CD4-positive, alpha-beta memory T cell (primary cell): ENCODE data around the gene ZFYVE1. TPM values are rescaled to one million over a fixed set of nuclear protein-coding genes. Genes with fewer than 3 reads are reported as not detected.

Source experiments
- CTCF ChIA-PET: fragments of 350-600 bp; sonication (Branson Sonifier 250); formaldehyde crosslinking; loops from one replicate; lab custom pipeline; 2021; ENCODE audit warnings: inconsistent platforms; ENCODE audit not compliant: partially characterized antibody; lab: Charles Lee
- POLR2A ChIA-PET: fragments of 350-600 bp; sonication (Branson Sonifier 250); formaldehyde crosslinking; loops from one replicate; lab custom pipeline; 2021; ENCODE audit not compliant: partially characterized antibody; lab: Charles Lee
- DNase-seq, 5 donors: peaks; one replicate each; pipeline versions ENCODE4 v3.0.0 to v3.0.0-alpha.2; 2020 to 2022; ENCODE audit warnings: mixed read lengths in 1 of 5
- H3K27ac ChIP-seq: one replicate; pipeline ENCODE4 v1.7.0; 2013; ENCODE audit warnings: low read depth, low read length
- H3K27me3 ChIP-seq: 2 replicates; pipeline ENCODE4 v1.7.0; 2013; ENCODE audit warnings: mild to moderate bottlenecking, low read length, moderate library complexity; ENCODE audit not compliant: insufficient read depth
- H3K36me3 ChIP-seq: 2 replicates; pipeline ENCODE4 v1.7.0; 2013; ENCODE audit warnings: mild to moderate bottlenecking, low read length, moderate library complexity; ENCODE audit not compliant: insufficient read depth
- H3K4me1 ChIP-seq: 2 replicates; pipeline ENCODE4 v1.7.0; 2013; ENCODE audit warnings: mild to moderate bottlenecking, low read length, moderate library complexity; ENCODE audit not compliant: insufficient read depth
- H3K4me3 ChIP-seq, 2 donors: one replicate each; pipeline ENCODE4 v1.7.0; 2013; ENCODE audit warnings: low read length in 2 of 2, mild to moderate bottlenecking in 1 of 2
- H3K9me3 ChIP-seq, 2 donors: one replicate each; pipeline ENCODE4 v1.7.0; 2013; ENCODE audit warnings: low read length in 2 of 2, control low read depth in 1 of 2; ENCODE audit not compliant: control insufficient read depth in 1 of 2
- H3K27ac Mint-ChIP-seq, 7 donors: one replicate each; pipeline ENCODE4 v1.8.0; 2020 to 2021; ENCODE audit warnings: mixed read lengths in 7 of 7, mild to moderate bottlenecking in 6 of 7, inconsistent platforms in 3 of 7, moderate library complexity in 3 of 7
- H3K27me3 Mint-ChIP-seq, 2 donors: one replicate each; pipeline ENCODE4 v1.8.0; 2020 to 2021; ENCODE audit warnings: mixed read lengths in 2 of 2
- H3K36me3 Mint-ChIP-seq, 2 donors: one replicate each; pipeline ENCODE4 v1.8.0; 2020 to 2021; ENCODE audit warnings: mixed read lengths in 2 of 2, inconsistent platforms in 1 of 2, mild to moderate bottlenecking in 1 of 2
- H3K4me1 Mint-ChIP-seq, 4 donors: one replicate each; pipeline ENCODE4 v1.8.0; 2020 to 2021; ENCODE audit warnings: mixed read lengths in 4 of 4, mild to moderate bottlenecking in 1 of 4
- H3K4me3 Mint-ChIP-seq, 8 donors: one replicate each; pipeline ENCODE4 v1.8.0; 2020 to 2021; ENCODE audit warnings: mixed read lengths in 8 of 8, mild to moderate bottlenecking in 7 of 8, moderate library complexity in 6 of 8, inconsistent platforms in 3 of 8
- H3K9me3 Mint-ChIP-seq, 8 donors: one replicate each; pipeline ENCODE4 v1.8.0; 2020 to 2021; ENCODE audit warnings: mixed read lengths in 8 of 8, mild to moderate bottlenecking in 5 of 8, inconsistent platforms in 3 of 8, moderate library complexity in 1 of 8
- intact Hi-C: fragments of 100-400 bp; cut with micrococcal nuclease; formaldehyde crosslinking; loops from one replicate; pipeline ENCODE4 v1.15.1; 2023
- polyA plus RNA-seq, 2 donors: library from polyadenylated mRNA; unstranded; fragments of 300-500 nt; fragmentation: Illumina TruSeq; gene quantifications; one replicate each; pipeline ENCODE4 v1.2.3, GENCODE V29; 2021
- total RNA-seq, 2 experiments: library from RNA; stranded (reverse); gene quantifications; one replicate each; pipeline ENCODE4 v1.2.3, GENCODE V29; 2021

The ZFYVE1 gene
- total and polyA plus RNA-seq, 4 experiments from 2014 or later, result 4.5 to 21.5 (median 14.8) TPM

DNA sequence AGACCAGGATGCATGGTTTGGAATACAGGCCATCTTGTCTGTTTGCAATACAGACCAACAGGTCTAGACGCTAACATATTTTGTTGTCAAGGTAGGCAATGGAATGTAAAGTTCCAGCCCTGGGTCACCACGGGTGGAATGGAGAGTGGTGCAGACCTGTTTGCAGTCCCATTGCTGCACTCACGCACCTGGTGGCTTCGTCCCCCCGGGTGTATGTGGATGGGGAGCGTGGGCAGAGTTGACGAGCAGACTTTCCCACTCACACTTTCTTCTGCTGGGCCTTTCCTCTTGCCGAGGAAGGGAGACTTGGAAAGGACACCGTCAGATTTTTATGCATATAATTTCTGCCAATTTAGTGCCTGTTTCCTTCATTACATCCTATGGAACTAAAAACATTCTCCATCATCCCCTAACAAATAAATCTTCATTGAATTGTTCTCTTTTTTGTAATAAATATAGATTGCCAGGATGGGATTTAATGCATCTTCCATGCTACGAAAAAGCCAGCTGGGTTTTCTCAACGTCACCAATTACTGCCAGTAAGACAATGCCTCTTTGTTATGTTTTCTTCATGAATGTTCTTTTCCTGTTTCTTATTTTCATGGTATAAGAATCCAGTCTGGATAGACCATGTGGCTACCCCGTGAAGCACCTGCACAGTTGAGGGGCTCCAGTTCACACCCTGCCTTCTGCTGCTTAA, 85.5 kb downstream of the ZFYVE1 start:
- Mint-ChIP-seq H3K27me3 (no peaks in the 10 kb centered on the region), H3K9me3 (no peaks in the 10 kb centered on the region), H3K36me3 (peaks cover 51 to 76% of the 10 kb centered on the region in 2 donors), H3K27ac (no peak overlapping the region), H3K4me3 (no peak overlapping the region), H3K4me1 (peaks cover 11 to 20% (median 15%) of the 10 kb centered on the region in 4 donors)
- DNase-seq, result no peak
- Histone ChIP-seq H3K4me1 (peaks cover 9% of the 10 kb centered on the region), H3K27me3 (no peaks in the 10 kb centered on the region), H3K9me3 (no peaks in the 10 kb centered on the region), H3K4me3 (no peak overlapping the region), H3K27ac (no peak overlapping the region), H3K36me3 (peaks cover 19% of the 10 kb centered on the region)
- CTCF ChIA-PET, result interaction anchor here (1.6 kb wide), 1 partner anchor 21 kb away, joined by 3 read pairs; no protein-coding TSS in a partner anchor
- intact Hi-C loops, result no loop called here
- POLR2A ChIA-PET, result no interaction called here

DNA sequence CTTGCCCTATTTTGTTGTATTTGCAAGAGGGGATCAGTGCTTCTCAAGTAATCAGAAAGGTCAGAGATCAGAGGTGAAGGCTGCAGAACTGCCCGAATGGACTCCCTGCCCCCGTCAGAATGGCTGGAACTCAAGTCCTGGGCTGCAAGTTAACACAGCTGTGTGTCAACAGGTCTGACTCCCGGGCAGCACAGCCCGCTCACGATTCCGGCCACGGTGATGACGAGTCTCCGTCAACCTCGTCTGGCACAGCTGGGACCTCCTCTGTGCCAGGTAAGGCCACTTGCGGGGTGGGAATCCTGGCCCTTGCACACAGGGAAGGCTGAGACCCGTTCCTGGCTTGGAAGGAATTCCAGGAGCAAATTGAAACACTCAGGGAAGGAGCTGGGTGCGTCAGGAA, 87.3 kb downstream of the ZFYVE1 start:
- POLR2A ChIA-PET, result no interaction called here
- no peak overlapping the region for H3K4me3 Mint-ChIP-seq
- no peak overlapping the region for H3K27ac Mint-ChIP-seq
- CTCF ChIA-PET, result interaction anchor here (1.5 to 4.0 kb wide), 2 partner anchors 10 to 34 kb away, joined by 3 to 34 read pairs; no protein-coding TSS in a partner anchor
- Histone ChIP-seq H3K27ac (no peak overlapping the region), H3K4me3 (no peak overlapping the region), H3K27me3 (no peaks in the 10 kb centered on the region), H3K9me3 (no peaks in the 10 kb centered on the region), H3K36me3 (peaks cover 19% of the 10 kb centered on the region), H3K4me1 (peaks cover 9% of the 10 kb centered on the region)
- H3K36me3 Mint-ChIP-seq, result peaks cover 51 to 65% of the 10 kb centered on the region in 2 donors
- no peaks in the 10 kb centered on the region for H3K27me3 Mint-ChIP-seq
- no peaks in the 10 kb centered on the region for H3K9me3 Mint-ChIP-seq
- peaks cover 12 to 22% (median 17%) of the 10 kb centered on the region in 4 donors for H3K4me1 Mint-ChIP-seq
- DNase-seq, result no peak
- intact Hi-C loops, result no loop called here

DNA sequence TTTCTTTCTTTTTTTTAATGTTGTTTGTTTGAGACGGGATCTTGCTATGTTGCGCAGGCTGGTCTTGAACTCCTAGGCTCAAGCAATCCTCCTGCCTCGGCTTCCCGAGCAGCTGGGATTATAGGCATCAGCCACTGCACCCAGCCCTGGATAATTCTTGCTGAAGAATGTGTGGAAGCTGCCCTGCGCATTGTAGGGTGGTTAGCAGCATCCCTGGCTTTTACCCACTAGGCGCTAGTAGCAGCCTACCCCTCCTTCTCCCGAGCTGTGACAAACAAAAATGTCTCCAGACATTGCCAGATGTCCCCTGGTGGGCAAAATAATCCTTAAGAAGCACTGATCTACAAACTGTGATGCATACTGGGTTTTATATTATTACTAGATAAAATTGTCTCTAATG, 94.0 kb downstream of the ZFYVE1 start:
- H3K36me3 ChIP-seq, result no peaks in the 10 kb centered on the region
- DNase-seq, result no peak
- no peaks in the 10 kb centered on the region for H3K9me3 Mint-ChIP-seq
- intact Hi-C loops, result no loop called here
- H3K4me3 ChIP-seq, result no peak overlapping the region
- peaks cover 16 to 27% (median 22%) of the 10 kb centered on the region in 4 donors for H3K4me1 Mint-ChIP-seq
- no peak overlapping the region for H3K4me3 Mint-ChIP-seq
- H3K4me1 ChIP-seq, result peaks cover 9% of the 10 kb centered on the region
- H3K9me3 ChIP-seq, result no peaks in the 10 kb centered on the region
- H3K36me3 Mint-ChIP-seq, result peaks cover 13% of the 10 kb centered on the region in 2 donors
- H3K27ac Mint-ChIP-seq, result no peak overlapping the region
- ChIA-PET POLR2A (no interaction called here), CTCF (no interaction called here)
- no peaks in the 10 kb centered on the region for H3K27me3 ChIP-seq
- H3K27me3 Mint-ChIP-seq, result no peaks in the 10 kb centered on the region
- H3K27ac ChIP-seq, result no peak overlapping the region

DNA sequence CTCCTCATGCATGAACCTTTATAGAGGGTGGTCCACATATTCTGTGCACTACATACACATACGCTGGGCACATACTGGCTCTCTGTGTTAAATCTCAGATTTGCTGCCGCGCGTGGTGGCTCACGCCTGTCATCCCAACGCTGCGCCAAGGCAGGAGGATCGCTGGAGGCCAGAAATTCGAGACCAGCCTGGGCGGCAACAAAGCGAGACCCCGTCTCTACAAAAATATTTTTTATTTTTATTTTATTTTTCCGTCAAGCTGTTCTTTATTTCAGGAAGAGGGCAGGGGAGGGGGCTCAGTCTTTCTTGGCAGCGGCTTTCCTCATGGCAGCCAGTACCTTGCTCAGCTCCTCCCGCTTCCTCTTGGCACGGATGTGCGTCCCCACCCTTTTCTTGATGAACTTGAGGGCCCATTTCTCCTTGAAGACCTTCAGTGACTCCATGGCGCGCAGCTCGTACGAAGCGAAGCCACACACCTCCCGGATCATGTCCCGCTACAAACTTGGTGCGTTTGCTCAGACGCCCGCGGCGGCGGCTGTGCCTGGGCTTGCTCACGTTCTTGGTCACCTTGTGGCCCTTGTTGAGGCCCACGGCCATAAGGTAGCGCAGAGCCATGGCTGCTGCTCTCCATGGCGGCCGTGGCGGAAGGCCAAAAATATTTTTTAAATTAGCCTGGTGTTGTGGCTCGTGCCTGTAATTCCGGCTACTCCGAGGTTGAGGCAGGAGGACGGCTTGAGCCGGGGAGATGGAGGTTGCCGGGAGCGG, 97.4 kb downstream of the ZFYVE1 start:
- no peaks in the 10 kb centered on the region for H3K36me3 ChIP-seq
- H3K27me3 Mint-ChIP-seq, result no peaks in the 10 kb centered on the region
- peaks cover 12% of the 10 kb centered on the region for H3K4me1 ChIP-seq
- peak overlapping the region in 1 of 7 donors; percentile 42 for H3K27ac Mint-ChIP-seq
- H3K4me1 Mint-ChIP-seq, result peaks cover 10 to 28% (median 19%) of the 10 kb centered on the region in 4 donors
- H3K27me3 ChIP-seq, result no peaks in the 10 kb centered on the region
- peak overlapping the region in 1 of 8 donors; percentile 15 for H3K4me3 Mint-ChIP-seq
- H3K36me3 Mint-ChIP-seq, result peaks cover 0 to 3% of the 10 kb centered on the region in 2 donors
- no peaks in the 10 kb centered on the region for H3K9me3 ChIP-seq
- ChIA-PET CTCF (no interaction called here), POLR2A (no interaction called here)
- intact Hi-C loops, result loop anchor here (10.0 kb wide), 1 partner anchor 95 kb away; the partner anchor contains the start of gene ZFYVE1
- no peak overlapping the region for H3K27ac ChIP-seq
- H3K9me3 Mint-ChIP-seq, result no peaks in the 10 kb centered on the region
- DNase-seq, result no peak
- no peak overlapping the region for H3K4me3 ChIP-seq

DNA sequence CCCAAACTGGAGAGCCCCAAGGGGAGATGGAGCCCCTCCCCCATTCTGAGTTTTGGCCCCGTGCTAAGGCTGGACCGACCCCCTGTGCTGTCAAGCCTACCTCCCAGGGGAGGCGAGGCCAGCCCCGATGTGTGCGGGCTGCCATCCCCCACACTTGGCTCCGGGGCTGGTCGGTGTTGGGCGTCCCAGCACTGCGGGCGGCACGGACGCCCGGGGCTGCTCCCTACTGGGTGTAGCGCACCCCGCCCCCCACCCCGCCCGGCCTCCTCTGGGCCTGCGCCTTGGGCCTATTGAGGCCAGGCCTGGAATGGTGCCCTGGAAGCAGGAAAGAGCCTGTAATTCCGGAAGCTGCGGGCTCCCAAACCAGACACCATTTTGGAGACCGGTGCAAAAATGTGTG, 98.0 kb downstream of the ZFYVE1 start:
- peaks cover 0 to 3% of the 10 kb centered on the region in 2 donors for H3K36me3 Mint-ChIP-seq
- ChIA-PET CTCF (no interaction called here), POLR2A (no interaction called here)
- H3K9me3 Mint-ChIP-seq, result no peaks in the 10 kb centered on the region
- Histone ChIP-seq H3K27ac (no peak overlapping the region), H3K4me1 (peaks cover 12% of the 10 kb centered on the region), H3K9me3 (no peaks in the 10 kb centered on the region), H3K27me3 (no peaks in the 10 kb centered on the region), H3K36me3 (no peaks in the 10 kb centered on the region), H3K4me3 (no peak overlapping the region)
- H3K27ac Mint-ChIP-seq, result no peak overlapping the region
- intact Hi-C loops, result loop anchor here (10.0 kb wide), 1 partner anchor 96 kb away; the partner anchor contains the start of gene ZFYVE1
- DNase-seq, result no peak
- peaks cover 10 to 28% (median 19%) of the 10 kb centered on the region in 4 donors for H3K4me1 Mint-ChIP-seq
- no peaks in the 10 kb centered on the region for H3K27me3 Mint-ChIP-seq
- H3K4me3 Mint-ChIP-seq, result peak overlapping the region in 1 of 8 donors; percentile 15

DNA sequence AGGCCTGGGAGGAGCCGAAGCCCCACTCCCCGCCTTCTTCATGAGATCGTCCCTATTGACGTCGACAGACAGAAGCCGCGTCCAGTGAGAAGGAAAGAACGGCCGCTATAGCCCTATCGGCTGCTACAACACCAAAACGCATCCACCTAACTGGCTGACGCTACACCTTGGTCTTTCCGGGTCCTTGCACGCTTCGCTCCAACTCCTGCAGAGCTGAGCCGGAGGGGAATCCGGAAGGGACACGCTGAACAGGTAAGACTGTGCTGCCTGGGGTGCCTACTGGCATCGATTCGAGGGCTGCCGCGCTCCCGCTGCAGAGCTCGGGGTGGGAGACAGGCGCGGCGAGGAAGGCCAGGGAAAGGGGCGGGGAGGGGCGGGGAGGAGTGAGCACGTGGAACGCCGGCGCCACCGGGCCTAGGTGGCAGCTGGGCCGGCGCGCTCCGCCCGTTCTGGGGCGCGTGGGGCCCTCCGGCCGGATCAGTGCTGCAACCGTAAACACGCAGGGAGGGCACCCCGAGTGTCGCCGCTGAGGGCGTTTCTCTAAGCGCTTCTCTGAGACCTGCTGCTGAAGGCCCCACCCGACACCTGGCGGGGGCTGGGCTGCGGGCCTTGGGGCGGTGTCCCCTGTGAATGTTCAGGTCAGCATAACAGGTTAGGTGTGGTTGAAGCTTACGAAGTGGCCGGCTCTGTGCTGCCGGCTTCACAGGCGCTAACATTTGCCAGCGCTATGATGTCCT, 100.4 kb downstream of the ZFYVE1 start, which contains the start of gene DCAF4:
Gene DCAF4 (plus strand): TSS at position 173 of the 737 bp plus-strand sequence. CDS start 11,515 bp downstream, outside the sequence.
- H3K36me3 Mint-ChIP-seq, result peaks cover 0 to 3% of the 10 kb centered on the region in 2 donors
- H3K4me1 ChIP-seq, result peaks cover 12% of the 10 kb centered on the region
- POLR2A ChIA-PET, result interaction anchor here (0.6 to 2.6 kb wide), 4 partner anchors 22 to 469 kb away, joined by 3 to 9 read pairs (median 4); partner anchors contain the start of genes DPF3 and PSEN1
- H3K27ac ChIP-seq, result peak within 1 kb of the TSS; percentile 66
- intact Hi-C loops, result loop anchor here (1.0 to 10.0 kb wide), 3 partner anchors 32 to 132 kb away; partner anchors contain the start of genes DPF3, RBM25 and ZFYVE1
- H3K27ac Mint-ChIP-seq, result peak within 1 kb of the TSS; percentile 93 to 97 (median 95)
- H3K4me3 Mint-ChIP-seq, result peak within 1 kb of the TSS; percentile 91 to 99 (median 93)
- CTCF ChIA-PET, result interaction anchor here (0.9 to 2.6 kb wide), 3 partner anchors 22 to 410 kb away, joined by 4 to 9 read pairs (median 6); no protein-coding TSS in a partner anchor
- H3K27me3 Mint-ChIP-seq, result peaks cover 0 to 2% of the 10 kb centered on the region in 2 donors
- no peaks in the 10 kb centered on the region for H3K9me3 ChIP-seq
- H3K36me3 ChIP-seq, result no peaks in the 10 kb centered on the region
- H3K4me1 Mint-ChIP-seq, result peaks cover 7 to 20% (median 13%) of the 10 kb centered on the region in 4 donors
- peak within 1 kb of the TSS; percentile 73 to 82 for H3K4me3 ChIP-seq
- no peaks in the 10 kb centered on the region for H3K9me3 Mint-ChIP-seq
- no peaks in the 10 kb centered on the region for H3K27me3 ChIP-seq
- peak; percentile 90 to 98 (median 93) for DNase-seq
